NCI-H1092 treated with DMSO at 0.1 percent for 48 hours (cell line): ENCODE results near the gene GOLT1A.

Source experiments
- DNase-seq: peaks from one replicate; lab custom pipeline; 2025; lab: John Stamatoyannopoulos, UW

The GOLT1A gene

GRCh38 chr1:204217648-204218000, 3.8 kb upstream of the GOLT1A start:
- no peak for DNase-seq

GRCh38 chr1:204216880-204217647, 3.3 kb upstream of the GOLT1A start:
- DNase-seq = no peak

GRCh38 chr1:204216236-204216635, 2.4 kb upstream of the GOLT1A start:
- DNase-seq = no peak

GRCh38 chr1:204212715-204213114, 1.1 kb downstream of the GOLT1A start:
- DNase-seq = no peak

- no peak for DNase-seq
These were observed 2.7 kb downstream of the GOLT1A start for GRCh38 chr1:204211046-204211445.

- peak; percentile 48 for DNase-seq
These were observed 6.6 kb downstream of the GOLT1A start for GRCh38 chr1:204207136-204207616.

GRCh38 chr1:204206121-204206520, 7.7 kb downstream of the GOLT1A start:
- no peak for DNase-seq

GRCh38 chr1:204205486-204205885, 8.3 kb downstream of the GOLT1A start:
- DNase-seq = no peak

- DNase-seq = no peak
These were observed 8.8 kb downstream of the GOLT1A start for GRCh38 chr1:204204944-204205343.

- no peak for DNase-seq
These were observed 10.5 kb downstream of the GOLT1A start for GRCh38 chr1:204203206-204203767.

GRCh38 chr1:204202481-204202880, 11.3 kb downstream of the GOLT1A start:
- no peak for DNase-seq

- no peak for DNase-seq
These were observed 12.3 kb downstream of the GOLT1A start for GRCh38 chr1:204201348-204202040.

GRCh38 chr1:204199579-204199978, 14.2 kb downstream of the GOLT1A start:
- DNase-seq = no peak

- DNase-seq = peak; percentile 70
These were observed 15.1 kb downstream of the GOLT1A start for GRCh38 chr1:204198348-204199340.

- no peak for DNase-seq
These were observed 16.7 kb downstream of the GOLT1A start for GRCh38 chr1:204197068-204197467.

- no peak for DNase-seq
These were observed 17.6 kb downstream of the GOLT1A start, which contains the start of gene KISS1 for GRCh38 chr1:204196068-204196795. KISS1 (minus strand) TSS chr1:204196491; CDS start chr1:204192876, 3,615 bp downstream.

GRCh38 chr1:204194771-204195170, 19.0 kb downstream of the GOLT1A start:
- no peak for DNase-seq

- no peak for DNase-seq
These were observed 19.7 kb downstream of the GOLT1A start for GRCh38 chr1:204194080-204194479.

GRCh38 chr1:204192589-204193352, 21.0 kb downstream of the GOLT1A start:
- DNase-seq = no peak

GRCh38 chr1:204192046-204192445, 21.7 kb downstream of the GOLT1A start:
- peak; percentile 48 for DNase-seq
